OCI-LY7 (cell line): Measurements from ENCODE around the gene HMGCL. TPM values are rescaled to one million over a fixed set of nuclear protein-coding genes. Genes with fewer than 3 reads are reported as not detected.

Experiments
- BruUV-seq: library from RNA; stranded (reverse); fragments of 400-500 nt; replicated peaks from 2 replicates; lab custom pipeline; 2021; lab: Mats Ljungman, UMichigan
- CTCF ChIA-PET: fragments of 300-600 bp; sonication (Branson Sonifier 250); formaldehyde crosslinking; loops from one replicate; lab custom pipeline; 2022; ENCODE audit warnings: antibody characterized with exemption; ENCODE audit not compliant: unreplicated experiment; lab: Charles Lee
- POLR2A ChIA-PET: fragments of 300-600 bp; sonication (Branson Sonifier 250); formaldehyde crosslinking; loops from one replicate; lab custom pipeline; 2022; ENCODE audit warnings: antibody characterized with exemption; lab: Charles Lee
- DNase-seq: peaks from one replicate; pipeline ENCODE4 v3.0.0-alpha.2; 2015; ENCODE audit warnings: low spot score
- H2AFZ ChIP-seq: fragments of 200-600 bp; sonication (generic), shearing (Covaris generic); 2 replicates; pipeline ENCODE4 v1.6.1; 2014; ENCODE audit warnings: mild to moderate bottlenecking, antibody characterized with exemption, low read length, moderate library complexity
- H3K27ac ChIP-seq: fragments of 200-600 bp; sonication (generic); 2 replicates; pipeline ENCODE4 v1.5.1; 2014; ENCODE audit warnings: mixed run types, low read depth, mild to moderate bottlenecking, moderate library complexity, low read length, inconsistent platforms; ENCODE audit not compliant: poor library complexity, severe bottlenecking
- H3K36me3 ChIP-seq: fragments of 200-600 bp; sonication (generic); 2 replicates; pipeline ENCODE4 v1.6.1; 2014; ENCODE audit warnings: mild to moderate bottlenecking, antibody characterized with exemption, low read length, moderate library complexity, mixed read lengths; ENCODE audit not compliant: insufficient read depth
- H3K4me1 ChIP-seq: fragments of 200-600 bp; sonication (generic); 2 replicates; pipeline ENCODE4 v1.5.1; 2014; ENCODE audit warnings: mild to moderate bottlenecking, low read length; ENCODE audit not compliant: insufficient read depth, poor library complexity, severe bottlenecking
- H3K4me2 ChIP-seq: fragments of 200-600 bp; sonication (generic); 2 replicates; pipeline ENCODE4 v1.6.1; 2014; ENCODE audit warnings: mild to moderate bottlenecking, low read length
- H3K4me3 ChIP-seq: fragments of 200-600 bp; sonication (generic); 2 replicates; pipeline ENCODE4 v1.5.1; 2014; ENCODE audit warnings: mild to moderate bottlenecking, low read depth, low read length; ENCODE audit not compliant: poor library complexity, severe bottlenecking
- H3K79me2 ChIP-seq: fragments of 200-600 bp; sonication (generic); 2 replicates; pipeline ENCODE4 v1.6.1; 2016; ENCODE audit warnings: low read depth, mild to moderate bottlenecking, low read length, moderate library complexity, mixed read lengths; ENCODE audit not compliant: insufficient read depth
- H3K9me2 ChIP-seq: fragments of 200-600 bp; sonication (generic); 2 replicates; pipeline ENCODE4 v1.6.1; 2016; ENCODE audit warnings: mild to moderate bottlenecking, low read length, mixed read lengths; ENCODE audit not compliant: insufficient read depth
- H3K9me3 ChIP-seq: fragments of 200-600 bp; sonication (generic); 2 replicates; pipeline ENCODE4 v1.6.1; 2014; ENCODE audit warnings: mild to moderate bottlenecking, mixed run types, low read length, mixed read lengths
- H4K20me1 ChIP-seq: fragments of 200-600 bp; sonication (generic); 2 replicates; pipeline ENCODE4 v1.6.1; 2014; ENCODE audit warnings: mild to moderate bottlenecking, antibody characterized with exemption, low read length, moderate library complexity, mixed read lengths; ENCODE audit not compliant: insufficient read depth
- CTCF ChIP-seq: fragments of 200-600 bp; sonication (generic); conservative IDR thresholded peaks from 2 replicates; pipeline ENCODE4 v1.5.1; 2014; ENCODE audit warnings: mild to moderate bottlenecking, antibody characterized with exemption, low read length, moderate library complexity, mixed read lengths
- EZH2phosphoT487 ChIP-seq: fragments of 200-600 bp; sonication (generic); IDR thresholded peaks from 2 replicates; pipeline ENCODE4 v1.6.1; 2018; ENCODE audit warnings: low read depth, borderline replicate concordance, mild to moderate bottlenecking, mixed run types, antibody characterized with exemption, low read length, moderate library complexity, mixed read lengths
- intact Hi-C: fragments of 100-400 bp; cut with micrococcal nuclease; formaldehyde crosslinking; loops from one replicate; pipeline ENCODE4 v1.10.0; 2022; ENCODE audit not compliant: unreplicated experiment
- total RNA-seq, 2 experiments: library from RNA; depleted of rRNA in 1 of 2; stranded (reverse); fragments of >200 nt in 1 of 2; shearing (Covaris generic) in 1 of 2; gene quantifications; 2 replicates each; pipeline ENCODE4 v1.2.3, GENCODE V29; 2014 to 2022

Gene HMGCL
- total RNA-seq, 2 experiments from 2014 or later: 13.1 to 30.7 TPM

- peak overlapping the region; percentile 74 for H3K4me3 ChIP-seq
- peak overlapping the region; percentile 53 for H3K4me2 ChIP-seq
- TF ChIP-seq CTCF (no peak), EZH2phosphoT487 (no peak)
- intact Hi-C loops: loop anchor here (2.0 to 5.0 kb wide), 2 partner anchors 40 to 88 kb away; partner anchors contain the start of gene PNRC2
- no peaks in the 10 kb centered on the region for H3K9me3 ChIP-seq
- peak overlapping the region; percentile 42; the same call in 1 of the 2 replicates for H2AFZ ChIP-seq
- ChIA-PET POLR2A (no interaction called here), CTCF (interaction anchor here (0.5 kb wide), 1 partner anchor 86 kb away, joined by 5 read pairs; no protein-coding TSS in a partner anchor)
- H3K4me1 ChIP-seq: peaks cover 25% of the 10 kb centered on the region
- H3K9me2 ChIP-seq: no peaks in the 10 kb centered on the region
- H3K36me3 ChIP-seq: peaks cover 34% of the 10 kb centered on the region
- no peak for DNase-seq
- H3K27ac ChIP-seq: peak overlapping the region; percentile 21
- no peaks in the 10 kb centered on the region for H3K79me2 ChIP-seq
- H4K20me1 ChIP-seq: no peaks in the 10 kb centered on the region
- BruUV-seq: no TSS peak
Observed at GRCh38 chr1:23869051-23869450, 43.8 kb upstream of the HMGCL start.

- no peaks in the 10 kb centered on the region for H3K79me2 ChIP-seq
- peaks cover 25% of the 10 kb centered on the region for H3K4me1 ChIP-seq
- CTCF ChIA-PET: no interaction called here
- peak overlapping the region; percentile 53 for H3K4me2 ChIP-seq
- intact Hi-C loops: loop anchor here (1.0 to 5.0 kb wide), 4 partner anchors 40 to 89 kb away; partner anchors contain the start of gene PNRC2
- BruUV-seq: no TSS peak
- TF ChIP-seq CTCF: 0 out of 2 replicates have a peak, but pooled peaks have one; percentile 18
- TF ChIP-seq EZH2phosphoT487: no peak
- POLR2A ChIA-PET: no interaction called here
- no peaks in the 10 kb centered on the region for H4K20me1 ChIP-seq
- no peaks in the 10 kb centered on the region for H3K9me2 ChIP-seq
- H3K27ac ChIP-seq: peak overlapping the region; percentile 21
- H3K9me3 ChIP-seq: no peaks in the 10 kb centered on the region
- peak overlapping the region; percentile 74 for H3K4me3 ChIP-seq
- peaks cover 32% of the 10 kb centered on the region for H3K36me3 ChIP-seq
- DNase-seq: peak; percentile 31
- H2AFZ ChIP-seq: peak overlapping the region; percentile 42; the same call in 1 of the 2 replicates
Observed at GRCh38 chr1:23868557-23869016, 43.4 kb upstream of the HMGCL start.
